HG03135 (cell line): Measurements from ENCODE around the gene TPD52L2.

Experiments
- ATAC-seq: cut with Tn5 transposase; IDR thresholded peaks from one replicate; pipeline ENCODE4 v1.9.1; 2021; ENCODE audit warnings: mild to moderate bottlenecking, moderate library complexity; ENCODE audit not compliant: unreplicated experiment

The TPD52L2 gene

GRCh38 chr20:63930971-63931553 lies 66.0 kb downstream of the TPD52L2 start:
- no peak for ATAC-seq

GRCh38 chr20:63931735-63932134 lies 66.7 kb downstream of the TPD52L2 start:
- no peak for ATAC-seq

GRCh38 chr20:63932606-63933160 lies 67.6 kb downstream of the TPD52L2 start:
- no peak for ATAC-seq

GRCh38 chr20:63933646-63934045 lies 68.6 kb downstream of the TPD52L2 start:
- no peak for ATAC-seq

GRCh38 chr20:63934271-63935068 lies 69.4 kb downstream of the TPD52L2 start:
- no peak for ATAC-seq

- ATAC-seq, result no peak
Measured at GRCh38 chr20:63935447-63935846, 70.4 kb downstream of the TPD52L2 start.

GRCh38 chr20:63937596-63937995 lies 72.5 kb downstream of the TPD52L2 start:
- no peak for ATAC-seq

GRCh38 chr20:63939061-63939935 lies 74.2 kb downstream of the TPD52L2 start:
- ATAC-seq, result no peak

- no peak for ATAC-seq
Measured at GRCh38 chr20:63940071-63940471, 75.0 kb downstream of the TPD52L2 start.

GRCh38 chr20:63940472-63941266 lies 75.6 kb downstream of the TPD52L2 start:
- no peak for ATAC-seq
